ENCODE measurements around the gene KCNT2. TPM values are rescaled to one million over a fixed set of nuclear protein-coding genes. Genes with fewer than 3 reads are reported as not detected.

The KCNT2 gene
- total and polyA plus RNA-seq, 9 of the 15 experiments (the other 6 are each of a cell fraction or from before 2014, with no cell fraction given): 0.13 to 0.73 (median 0.28) TPM

GRCh38 chr1:196608390-196609369 is at the start of gene KCNT2 (continued):
- peak; percentile 92 for TF ChIP-seq ZBTB33 (CRISPR knock-in tag; IDR thresholded peaks at IDR 0.05)
- TF ChIP-seq POLR2A (conservative IDR thresholded peaks at IDR 0.05): no peak
- TF ChIP-seq NR2C2 (CRISPR knock-in tag; IDR thresholded peaks at IDR 0.05): no peak
- TF ChIP-seq NR2C2 (tag; IDR thresholded peaks at IDR 0.05): no peak
- TF ChIP-seq ZNF449 (CRISPR knock-in tag; IDR thresholded peaks at IDR 0.05): no peak

- Histone ChIP-seq H3K27me3 (ENCODE audit: control insufficient read depth in 2 of 2, insufficient read depth in 2 of 2, low read length in 2 of 2) (no peaks in the 10 kb centered on the region), H3K4me1 (replicated peaks in 1 of 2; ENCODE audit: control insufficient read depth in 2 of 2, insufficient read depth in 2 of 2, low read length in 2 of 2) (no peaks in the 10 kb centered on the region; a peak in 1 of 5 replicates), H3K79me2 (ENCODE audit: control insufficient read depth, insufficient read depth, low read length) (peaks cover 74% of the 10 kb centered on the region), H4K20me1 (replicated peaks; ENCODE audit: control insufficient read depth, insufficient read depth, low read length) (no peaks in the 10 kb centered on the region), H3K4me3 (no peak overlapping the region), H3K9me3 (replicated peaks; ENCODE audit: control insufficient read depth, insufficient read depth, low read depth, low read length) (no peaks in the 10 kb centered on the region), H3K9ac (ENCODE audit: insufficient read depth in 1 of 2, low read depth in 2 of 2, low read length in 2 of 2) (no peak overlapping the region), H3K36me3 (ENCODE audit: control insufficient read depth, insufficient read depth, low read length) (no peaks in the 10 kb centered on the region; the same call in 2 of the 3 replicates), H3K9me1 (ENCODE audit: control insufficient read depth, insufficient read depth, low read length) (no peaks in the 10 kb centered on the region), H3K4me2 (ENCODE audit: insufficient read depth, low read length) (no peak overlapping the region), H3K27ac (ENCODE audit: extremely low read depth, low read depth, low read length) (no peak overlapping the region), H2AFZ (ENCODE audit: low read depth, low read length) (no peak overlapping the region)
- whole genome bisulfite sequencing (ENCODE audit: insufficient coverage, low coverage, missing lambda C conversion rate): 36% methylated on average over 3 of the region's 3 CpGs
- no peak for DNase-seq (ENCODE audit: extremely low read depth in 1 of 4, low spot score in 3 of 4)
- BruUV-seq (replicated peaks): no TSS peak
- ChIA-PET POLR2A (no interaction called here), CTCF (ENCODE audit: low intra/inter-chr PET ratio) (no interaction called here)
- intact Hi-C loops (cut with micrococcal nuclease): no loop called here
- no peak for ATAC-seq
- in situ Hi-C loops (cut with MboI): loop anchor here (25.0 kb wide), 1 partner anchor 768 kb away; no protein-coding TSS in a partner anchor
- no peak for FAIRE-seq
- TF ChIP-seq ETV6 (IDR thresholded peaks at IDR 0.05; ENCODE audit: borderline replicate concordance in 1 of 2, low read depth in 2 of 2, low read length in 1 of 2): no peak
- no peak for TF ChIP-seq ETV6 (CRISPR knock-in tag; IDR thresholded peaks at IDR 0.05; ENCODE audit: borderline replicate concordance)
- TF ChIP-seq MAFF (IDR thresholded peaks at IDR 0.05; ENCODE audit: low read length): no peak
- no peak for TF ChIP-seq ZFP36 (IDR thresholded peaks at IDR 0.05; ENCODE audit: low read depth, low read length, partially characterized antibody)
These were observed 47.3 kb upstream of the KCNT2 start for GRCh38 chr1:196655494-196655893.
